Measurements from ENCODE around the gene ATP6V1B1.

- TF ChIP-seq CTCF (IDR thresholded peaks at IDR 0.05), result no peak
- no peak for TF ChIP-seq POLR2A (IDR thresholded peaks at IDR 0.05)
Measured at GRCh38 chr2:70987386-70987785, 51.7 kb downstream of the ATP6V1B1 start.
